ENCODE data around the gene SEC16A. TPM values are rescaled to one million over a fixed set of nuclear protein-coding genes. Genes with fewer than 3 reads are reported as not detected.

Gene SEC16A
- total RNA-seq, 1 experiment from 2014 or later, result 56.4 TPM

DNA sequence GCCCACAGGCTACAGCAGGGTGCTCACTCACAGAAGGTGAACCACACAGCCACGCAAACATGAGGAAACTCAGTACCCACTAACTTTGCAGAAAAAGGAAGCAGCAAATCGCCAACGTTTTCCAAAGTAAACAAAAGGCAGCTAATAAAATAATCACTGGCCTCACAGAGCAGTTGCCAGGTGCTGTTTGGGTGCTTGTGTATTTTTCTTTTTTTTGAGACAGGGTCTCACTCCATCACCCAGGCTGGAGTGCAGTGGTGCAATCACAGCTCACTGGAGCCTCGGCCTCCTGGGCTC, 86.7 kb downstream of the SEC16A start:
- no peak overlapping the region for H3K56ac ChIP-seq (ENCODE audit: insufficient read length, low read depth, low read length)
- no CpG with 5 or more reads among the region's 4 CpGs for WGBS (ENCODE audit: extremely low coverage, insufficient read length, low lambda C conversion rate)
- peaks cover 7% of the 10 kb centered on the region for H3K79me1 ChIP-seq (ENCODE audit: insufficient read depth, low read depth, low read length, poor library complexity, severe bottlenecking)
- no peak overlapping the region for H3K27ac Mint-ChIP-seq
- peaks cover 12% of the 10 kb centered on the region; the same call in 1 of the 2 replicates for H3K79me2 ChIP-seq (ENCODE audit: insufficient read depth, low read length)
- H2BK15ac ChIP-seq (ENCODE audit: low read depth, low read length), result no peak overlapping the region
- no peak overlapping the region for H2BK120ac ChIP-seq (ENCODE audit: low read depth, low read length, poor library complexity, severe bottlenecking)
- no peak overlapping the region for H4K8ac ChIP-seq (replicated peaks; ENCODE audit: insufficient read length, low read depth, low read length)
- no peak overlapping the region for H2AK5ac ChIP-seq (ENCODE audit: insufficient read length, low read length)
- H3K23ac ChIP-seq (ENCODE audit: insufficient read length, low read depth, low read length), result no peak overlapping the region
- H3K4me1 Mint-ChIP-seq, result peaks cover 11 to 12% of the 10 kb centered on the region in 2 experiments
- H3K4ac ChIP-seq (ENCODE audit: low read depth, low read length), result no peak overlapping the region
- H3K27me3 ChIP-seq (ENCODE audit: insufficient read depth, low read length), result no peaks in the 10 kb centered on the region
- no peak overlapping the region for H2BK5ac ChIP-seq (ENCODE audit: insufficient read length, low read length)
- no peak overlapping the region for H2BK12ac ChIP-seq (ENCODE audit: insufficient read length, low read depth, low read length)
- peaks cover 31 to 61% (median 57%) of the 10 kb centered on the region in 3 experiments; a peak in 6 of 7 replicates for H3K36me3 Mint-ChIP-seq (ENCODE audit: insufficient read depth in 1 of 3, low read depth in 3 of 3)
- H4K20me1 ChIP-seq (ENCODE audit: control insufficient read depth, insufficient read depth, insufficient read length), result no peaks in the 10 kb centered on the region
- H2BK20ac ChIP-seq (ENCODE audit: low read depth, low read length, poor library complexity, severe bottlenecking), result no peak overlapping the region
- no peaks in the 10 kb centered on the region for H3K4me1 ChIP-seq (ENCODE audit: insufficient read depth, low read length)
- H4K91ac ChIP-seq (ENCODE audit: insufficient read length, low read depth, low read length), result no peak overlapping the region
- no peak for TF ChIP-seq CTCF (conservative IDR thresholded peaks at IDR 0.05)
- no peaks in the 10 kb centered on the region for H3K9me3 Mint-ChIP-seq
- no peak overlapping the region for H3K9ac ChIP-seq (ENCODE audit: extremely low read depth, insufficient read length, low read length)
- no peak overlapping the region for H3K14ac ChIP-seq (ENCODE audit: insufficient read depth, low read length)
- H3K27me3 Mint-ChIP-seq (ENCODE audit: low read depth), result no peaks in the 10 kb centered on the region
- peaks cover 6% of the 10 kb centered on the region for H3K23me2 ChIP-seq (ENCODE audit: insufficient read length, low read depth, low read length, poor library complexity, severe bottlenecking)
- no peak overlapping the region for H3K4me2 ChIP-seq (ENCODE audit: insufficient read depth, insufficient read length, low read length)
- no peak overlapping the region for H3K18ac ChIP-seq (ENCODE audit: insufficient read length, low read depth, low read length)
- no peak overlapping the region for H3K27ac ChIP-seq (ENCODE audit: insufficient read length, low read depth, low read length)
- no peaks in the 10 kb centered on the region for H3K9me3 ChIP-seq (ENCODE audit: control insufficient read depth, low read depth, low read length)
- no peak overlapping the region for H3T11ph ChIP-seq (ENCODE audit: low read length)
- H2AFZ ChIP-seq (ENCODE audit: low read length), result no peak overlapping the region
- H4K5ac ChIP-seq (ENCODE audit: insufficient read length, low read depth, low read length), result no peak overlapping the region
- H3K4me3 Mint-ChIP-seq, result no peak overlapping the region
- no peak for DNase-seq
